Liver (tissue), 9 donors: ENCODE data around the gene BICDL2. TPM values are rescaled to one million over a fixed set of nuclear protein-coding genes. Genes with fewer than 3 reads are reported as not detected.

Source experiments
- DNase-seq: peaks from one replicate; pipeline ENCODE4 v3.0.0-alpha.2; 2017; ENCODE audit warnings: low spot score
- H3K27ac ChIP-seq, 2 donors: one replicate each; pipeline ENCODE4 v1.7.0; 2013; ENCODE audit warnings: inconsistent platforms in 2 of 2, low read length in 2 of 2, control low read depth in 1 of 2, low read depth in 1 of 2, mild to moderate bottlenecking in 1 of 2
- H3K27me3 ChIP-seq, 4 donors: one replicate each; pipeline versions ENCODE4 v1.6.1 to v1.7.0; 2013; ENCODE audit warnings: low read length in 3 of 4, inconsistent platforms in 1 of 4, mild to moderate bottlenecking in 1 of 4, moderate library complexity in 1 of 4; ENCODE audit not compliant: control insufficient read depth in 4 of 4, insufficient read depth in 4 of 4
- H3K36me3 ChIP-seq, 4 donors: one replicate each; pipeline versions ENCODE4 v1.6.1 to v1.7.0; 2013; ENCODE audit warnings: low read length in 3 of 4, mild to moderate bottlenecking in 3 of 4, low read depth in 1 of 4, moderate library complexity in 1 of 4; ENCODE audit not compliant: control insufficient read depth in 4 of 4, insufficient read depth in 3 of 4
- H3K4me1 ChIP-seq, 4 donors: one replicate each; pipeline versions ENCODE4 v1.6.1 to v1.7.0; 2013; ENCODE audit warnings: low read length in 3 of 4, mild to moderate bottlenecking in 3 of 4, moderate library complexity in 1 of 4; ENCODE audit not compliant: control insufficient read depth in 4 of 4, insufficient read depth in 4 of 4
- H3K4me3 ChIP-seq, 3 donors: one replicate each; pipeline versions ENCODE4 v1.6.1 to v1.7.0; 2013; ENCODE audit warnings: low read length in 3 of 3, control low read depth in 1 of 3, low read depth in 1 of 3, mild to moderate bottlenecking in 1 of 3
- H3K9ac ChIP-seq, 2 donors: one replicate each; pipeline ENCODE4 v1.7.0; 2013; ENCODE audit warnings: low read length in 2 of 2, mild to moderate bottlenecking in 2 of 2, moderate library complexity in 2 of 2, control low read depth in 1 of 2, low read depth in 1 of 2
- H3K9me3 ChIP-seq, 4 donors: one replicate each; pipeline versions ENCODE4 v1.6.1 to v1.7.0; 2013; ENCODE audit warnings: low read length in 3 of 4; ENCODE audit not compliant: control insufficient read depth in 4 of 4
- EGR1 ChIP-seq, 2 donors: IDR thresholded peaks; 2 replicates each; pipeline ENCODE4 v1.6.1; 2016 to 2018; ENCODE audit warnings: antibody characterized with exemption in 2 of 2, low read depth in 2 of 2
- FOXA1 ChIP-seq: IDR thresholded peaks from 2 replicates; pipeline ENCODE4 v1.6.1; 2016; ENCODE audit warnings: antibody characterized with exemption
- FOXA2 ChIP-seq: IDR thresholded peaks from 2 replicates; pipeline ENCODE4 v1.6.1; 2016; ENCODE audit warnings: antibody characterized with exemption
- GABPA ChIP-seq, 2 donors: IDR thresholded peaks in 1 of 2; conservative IDR thresholded peaks in 1 of 2; 2 replicates each; pipeline ENCODE4 v1.6.1; 2016; ENCODE audit warnings: antibody characterized with exemption in 2 of 2, mild to moderate bottlenecking in 1 of 2, moderate library complexity in 1 of 2
- HNF4A ChIP-seq, 2 donors: conservative IDR thresholded peaks; 2 replicates each; pipeline ENCODE4 v1.6.1; 2016; ENCODE audit warnings: antibody characterized with exemption in 2 of 2, mild to moderate bottlenecking in 2 of 2
- HNF4G ChIP-seq: IDR thresholded peaks from 2 replicates; pipeline ENCODE4 v1.6.1; 2016; ENCODE audit warnings: antibody characterized with exemption
- JUND ChIP-seq, 2 donors: IDR thresholded peaks; 2 replicates each; pipeline ENCODE4 v1.6.1; 2016; ENCODE audit warnings: antibody characterized with exemption in 2 of 2
- MAX ChIP-seq: IDR thresholded peaks from 2 replicates; pipeline ENCODE4 v1.6.1; 2016; ENCODE audit warnings: antibody characterized with exemption
- NR2F2 ChIP-seq: IDR thresholded peaks from 2 replicates; pipeline ENCODE4 v1.6.1; 2016; ENCODE audit warnings: antibody characterized with exemption
- RAD21 ChIP-seq, 2 donors: IDR thresholded peaks; 2 replicates each; pipeline ENCODE4 v1.6.1; 2016; ENCODE audit warnings: antibody characterized with exemption in 2 of 2, mild to moderate bottlenecking in 2 of 2
- REST ChIP-seq: IDR thresholded peaks from 2 replicates; pipeline ENCODE4 v1.6.1; 2016; ENCODE audit warnings: antibody characterized with exemption, mild to moderate bottlenecking
- RXRA ChIP-seq, 2 donors: IDR thresholded peaks; 2 replicates each; pipeline ENCODE4 v1.6.1; 2017 to 2018; ENCODE audit warnings: antibody characterized with exemption in 2 of 2, mild to moderate bottlenecking in 1 of 2
- TAF1 ChIP-seq: conservative IDR thresholded peaks from 2 replicates; pipeline ENCODE4 v1.6.1; 2016; ENCODE audit warnings: antibody characterized with exemption, mild to moderate bottlenecking
- YY1 ChIP-seq: IDR thresholded peaks from 2 replicates; pipeline ENCODE4 v1.6.1; 2016; ENCODE audit warnings: antibody characterized with exemption, mild to moderate bottlenecking
- WGBS: extraction: QIAGEN DNeasy Blood & Tissue Kit; methylation state at CpG from one replicate; pipeline ENCODE4 v1.1.7; 2013; 5-methylcytosine and 5-hydroxymethylcytosine counted together
- polyA plus RNA-seq, 2 donors: library from polyadenylated mRNA; stranded (reverse) in 1 of 2; unstranded in 1 of 2; fragments of 200-250 nt in 1 of 2; fragments of >200 nt in 1 of 2; fragmentation: Nextera tagmentation in 1 of 2; extraction: Ambion mirVana in 1 of 2; gene quantifications; one replicate each; pipeline versions ENCODE4 v1.2.1 to v1.2.3, GENCODE V29; 2013 to 2015
- total RNA-seq, 2 donors: library from RNA; depleted of rRNA; stranded (reverse); fragments of >200 nt; gene quantifications; one replicate each; pipeline ENCODE4 v1.2.3, GENCODE V29; 2014
- TF ChIP-seq, protein P1 (sequence below): fragments of 150-350 bp; IDR thresholded peaks from 2 replicates; pipeline ENCODE4 v1.5.1; 2017; ENCODE audit warnings: improper control_type of control experiment, low read depth, low read length; ENCODE audit not compliant: missing input control
- TF ChIP-seq, protein P2 (sequence below): IDR thresholded peaks from 2 replicates; pipeline ENCODE4 v1.6.1; 2016; ENCODE audit warnings: antibody characterized with exemption
- donor health status: healthy.
- donor health status: healthy.
- donor health status: healthy.
- donor health status: healthy.
- donor health status: healthy.

BICDL2 gene
- total and polyA plus RNA-seq, 4 donors = 0.15 to 0.59 (median 0.33) TPM; not detected in 1

DNA sequence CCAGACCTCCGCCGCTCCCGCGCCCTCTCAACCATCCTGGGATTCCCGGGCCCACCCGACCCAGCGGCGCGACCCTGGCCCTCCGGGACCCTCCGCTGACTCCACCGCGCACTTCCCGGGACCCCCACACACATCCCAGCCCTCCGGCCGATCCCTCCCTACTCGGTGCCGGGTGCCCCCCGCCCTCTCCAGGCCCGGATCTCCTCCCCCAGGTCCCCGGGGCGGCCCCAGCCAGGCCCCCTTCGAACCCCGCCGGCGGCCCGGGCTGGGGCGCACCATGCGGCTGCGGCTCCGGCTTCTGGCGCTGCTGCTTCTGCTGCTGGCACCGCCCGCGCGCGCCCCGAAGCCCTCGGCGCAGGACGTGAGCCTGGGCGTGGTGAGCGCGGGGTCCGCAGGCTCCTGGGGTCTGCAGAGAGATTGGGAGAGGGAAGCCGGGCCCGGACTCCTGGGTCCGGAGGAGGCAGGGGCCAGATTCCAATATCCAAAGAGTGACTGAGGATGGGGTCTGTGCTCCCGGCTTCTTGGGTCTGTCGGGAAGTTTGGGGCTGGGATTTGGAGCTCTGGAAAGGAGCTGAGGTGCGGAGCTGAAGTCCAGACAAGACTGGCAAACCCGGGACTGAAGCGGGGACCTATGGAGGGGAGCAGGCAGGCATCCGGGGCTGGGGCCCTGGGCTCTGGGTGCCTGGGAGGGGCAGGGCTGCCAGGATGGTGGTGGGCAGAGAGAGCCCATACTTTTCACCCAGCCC is 10.1 kb upstream of the BICDL2 start:
- 5% methylated on average over 54 of the region's 54 CpGs for WGBS
- H3K27ac ChIP-seq = no peak overlapping the region
- peak overlapping the region in 1 of 3 donors; percentile 41 for H3K4me3 ChIP-seq
- H3K9ac ChIP-seq = no peak overlapping the region
- H3K4me1 ChIP-seq = peaks cover 0 to 14% (median 5%) of the 10 kb centered on the region in 4 donors
- no peaks in the 10 kb centered on the region for H3K9me3 ChIP-seq
- no peaks in the 10 kb centered on the region for H3K36me3 ChIP-seq
- H3K27me3 ChIP-seq = peaks cover 0 to 6% (median 3%) of the 10 kb centered on the region in 4 donors
- TF ChIP-seq FOXA2 (no peak), YY1 (no peak), HNF4G (no peak)
- no peak for DNase-seq

- H3K9ac ChIP-seq = no peak within 1 kb of the TSS
- DNase-seq = no peak
- H3K9me3 ChIP-seq = no peaks in the 10 kb centered on the region
- no peak within 1 kb of the TSS for H3K27ac ChIP-seq
- H3K36me3 ChIP-seq = no peaks in the 10 kb centered on the region
- peaks cover 0 to 14% (median 5%) of the 10 kb centered on the region in 4 donors for H3K4me1 ChIP-seq
- peaks cover 0 to 6% (median 3%) of the 10 kb centered on the region in 4 donors for H3K27me3 ChIP-seq
- H3K4me3 ChIP-seq = peak within 1 kb of the TSS in 1 of 3 donors; percentile 41
- TF ChIP-seq, protein P1, sequence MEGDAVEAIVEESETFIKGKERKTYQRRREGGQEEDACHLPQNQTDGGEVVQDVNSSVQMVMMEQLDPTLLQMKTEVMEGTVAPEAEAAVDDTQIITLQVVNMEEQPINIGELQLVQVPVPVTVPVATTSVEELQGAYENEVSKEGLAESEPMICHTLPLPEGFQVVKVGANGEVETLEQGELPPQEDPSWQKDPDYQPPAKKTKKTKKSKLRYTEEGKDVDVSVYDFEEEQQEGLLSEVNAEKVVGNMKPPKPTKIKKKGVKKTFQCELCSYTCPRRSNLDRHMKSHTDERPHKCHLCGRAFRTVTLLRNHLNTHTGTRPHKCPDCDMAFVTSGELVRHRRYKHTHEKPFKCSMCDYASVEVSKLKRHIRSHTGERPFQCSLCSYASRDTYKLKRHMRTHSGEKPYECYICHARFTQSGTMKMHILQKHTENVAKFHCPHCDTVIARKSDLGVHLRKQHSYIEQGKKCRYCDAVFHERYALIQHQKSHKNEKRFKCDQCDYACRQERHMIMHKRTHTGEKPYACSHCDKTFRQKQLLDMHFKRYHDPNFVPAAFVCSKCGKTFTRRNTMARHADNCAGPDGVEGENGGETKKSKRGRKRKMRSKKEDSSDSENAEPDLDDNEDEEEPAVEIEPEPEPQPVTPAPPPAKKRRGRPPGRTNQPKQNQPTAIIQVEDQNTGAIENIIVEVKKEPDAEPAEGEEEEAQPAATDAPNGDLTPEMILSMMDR = no peak
- TF ChIP-seq GABPA (IDR thresholded peaks at IDR 0.05 in 1 of 2, conservative IDR thresholded peaks at IDR 0.05 in 1 of 2) = no peak
- no peak for TF ChIP-seq FOXA1
- TF ChIP-seq HNF4G = no peak
- no peak for TF ChIP-seq YY1
- TF ChIP-seq EGR1 (IDR thresholded peaks at IDR 0.05; ENCODE audit: low read depth in 2 of 2) = no peak
- no peak for TF ChIP-seq NR2F2
- no peak for TF ChIP-seq MAX
- TF ChIP-seq, protein P2, sequence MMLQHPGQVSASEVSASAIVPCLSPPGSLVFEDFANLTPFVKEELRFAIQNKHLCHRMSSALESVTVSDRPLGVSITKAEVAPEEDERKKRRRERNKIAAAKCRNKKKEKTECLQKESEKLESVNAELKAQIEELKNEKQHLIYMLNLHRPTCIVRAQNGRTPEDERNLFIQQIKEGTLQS = no peak
- no peak for TF ChIP-seq TAF1
- 3% methylated on average over 86 of the region's 86 CpGs for WGBS
Observed at GRCh38 chr16:3045758-3046640, 9.3 kb upstream of the BICDL2 start, which contains the start of gene MMP25. Gene MMP25, plus strand, starts transcription at chr16:3046561. Its CDS starts 357 bp downstream, at chr16:3046918.

- Histone ChIP-seq H3K27me3 (peaks cover 0 to 6% (median 3%) of the 10 kb centered on the region in 4 donors), H3K9ac (no peak overlapping the region)
- 87% methylated on average over 6 of the region's 6 CpGs for WGBS
- no peak for TF ChIP-seq MAX
- TF ChIP-seq HNF4G = no peak
- no peak for TF ChIP-seq EGR1 (IDR thresholded peaks at IDR 0.05; ENCODE audit: low read depth in 2 of 2)
- TF ChIP-seq FOXA2 = no peak
- TF ChIP-seq JUND (IDR thresholded peaks at IDR 0.05) = no peak
- TF ChIP-seq YY1 = no peak
- no peak for TF ChIP-seq FOXA1
- no peak for TF ChIP-seq REST
- no peak for TF ChIP-seq GABPA (IDR thresholded peaks at IDR 0.05 in 1 of 2, conservative IDR thresholded peaks at IDR 0.05 in 1 of 2)
- TF ChIP-seq NR2F2 = no peak
- TF ChIP-seq RXRA (IDR thresholded peaks at IDR 0.05) = no peak
- no peak for TF ChIP-seq RAD21 (IDR thresholded peaks at IDR 0.05)
- no peak for TF ChIP-seq HNF4A (conservative IDR thresholded peaks at IDR 0.05)
Observed at GRCh38 chr16:3044708-3045107, 8.0 kb upstream of the BICDL2 start.

More at GRCh38 chr16:3044708-3045107, 8.0 kb upstream of the BICDL2 start:
- Histone ChIP-seq H3K4me3 (no peak overlapping the region), H3K9me3 (no peaks in the 10 kb centered on the region), H3K27ac (no peak overlapping the region), H3K4me1 (peaks cover 0 to 14% (median 5%) of the 10 kb centered on the region in 4 donors), H3K36me3 (no peaks in the 10 kb centered on the region)
- DNase-seq = no peak
